HUES48 (cell line): ENCODE measurements around the gene ENOX1.

ENCODE experiments used
- H3K27ac ChIP-seq: one replicate; pipeline ENCODE4 v1.7.0; 2013; ENCODE audit warnings: low read depth, low read length, inconsistent platforms
- H3K27me3 ChIP-seq: 2 replicates; pipeline ENCODE4 v1.6.1; 2013; ENCODE audit warnings: mild to moderate bottlenecking, low read length; ENCODE audit not compliant: control insufficient read depth, insufficient read depth
- H3K36me3 ChIP-seq: 2 replicates; pipeline ENCODE4 v1.6.1; 2013; ENCODE audit warnings: low read length; ENCODE audit not compliant: control insufficient read depth, insufficient read depth
- H3K4me1 ChIP-seq: 2 replicates; pipeline ENCODE4 v1.6.1; 2013; ENCODE audit warnings: mild to moderate bottlenecking, low read length; ENCODE audit not compliant: control insufficient read depth, insufficient read depth
- H3K4me3 ChIP-seq: 2 replicates; pipeline ENCODE4 v1.5.1; 2013; ENCODE audit warnings: mild to moderate bottlenecking, low read depth, low read length
- H3K9ac ChIP-seq: 2 replicates; pipeline ENCODE4 v1.6.1; 2013; ENCODE audit warnings: mild to moderate bottlenecking, low read depth, low read length, moderate library complexity
- H3K9me3 ChIP-seq: 2 replicates; pipeline ENCODE4 v1.6.1; 2013; ENCODE audit warnings: low read length; ENCODE audit not compliant: control insufficient read depth, insufficient read depth

The ENOX1 gene

GRCh38 chr13:43414111-43414510, 372.7 kb downstream of the ENOX1 start:
- Histone ChIP-seq H3K36me3 (no peaks in the 10 kb centered on the region), H3K9me3 (no peaks in the 10 kb centered on the region; the same call in none of the 2 replicates), H3K4me3 (no peak overlapping the region), H3K9ac (no peak overlapping the region), H3K4me1 (no peaks in the 10 kb centered on the region), H3K27me3 (no peaks in the 10 kb centered on the region), H3K27ac (no peak overlapping the region)

GRCh38 chr13:43411741-43412140, 375.0 kb downstream of the ENOX1 start:
- no peaks in the 10 kb centered on the region; the same call in 1 of the 2 replicates for H3K9me3 ChIP-seq
- no peaks in the 10 kb centered on the region for H3K4me1 ChIP-seq
- no peaks in the 10 kb centered on the region for H3K27me3 ChIP-seq
- H3K9ac ChIP-seq, result no peak overlapping the region
- H3K36me3 ChIP-seq, result no peaks in the 10 kb centered on the region
- H3K27ac ChIP-seq, result no peak overlapping the region
- H3K4me3 ChIP-seq, result no peak overlapping the region

GRCh38 chr13:43411211-43411610, 375.6 kb downstream of the ENOX1 start:
- Histone ChIP-seq H3K9me3 (no peaks in the 10 kb centered on the region), H3K4me1 (no peaks in the 10 kb centered on the region), H3K9ac (no peak overlapping the region), H3K4me3 (no peak overlapping the region), H3K36me3 (no peaks in the 10 kb centered on the region), H3K27ac (no peak overlapping the region), H3K27me3 (no peaks in the 10 kb centered on the region)

DNA sequence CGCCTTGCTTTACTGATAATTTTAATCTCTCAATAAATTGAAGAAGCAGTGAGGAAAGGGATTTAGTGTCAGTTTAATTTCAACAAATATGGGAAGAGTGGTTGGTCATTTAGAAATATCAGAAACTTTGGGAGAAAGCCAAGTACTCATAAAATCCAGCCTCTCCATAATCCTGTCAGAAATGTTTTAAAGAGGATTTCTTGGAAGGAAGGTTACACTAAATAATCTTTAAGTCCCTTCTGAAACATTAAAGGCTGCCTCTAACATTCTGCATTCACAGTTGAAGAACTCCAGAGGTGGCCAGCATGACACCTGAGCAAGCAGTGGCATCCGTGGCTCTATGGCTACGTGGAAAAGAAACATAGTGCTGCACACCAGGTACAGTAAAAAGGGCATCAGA, 378.5 kb downstream of the ENOX1 start:
- Histone ChIP-seq H3K4me1 (no peaks in the 10 kb centered on the region), H3K27me3 (no peaks in the 10 kb centered on the region), H3K27ac (no peak overlapping the region), H3K9ac (no peak overlapping the region), H3K9me3 (no peaks in the 10 kb centered on the region), H3K36me3 (no peaks in the 10 kb centered on the region), H3K4me3 (no peak overlapping the region)

DNA sequence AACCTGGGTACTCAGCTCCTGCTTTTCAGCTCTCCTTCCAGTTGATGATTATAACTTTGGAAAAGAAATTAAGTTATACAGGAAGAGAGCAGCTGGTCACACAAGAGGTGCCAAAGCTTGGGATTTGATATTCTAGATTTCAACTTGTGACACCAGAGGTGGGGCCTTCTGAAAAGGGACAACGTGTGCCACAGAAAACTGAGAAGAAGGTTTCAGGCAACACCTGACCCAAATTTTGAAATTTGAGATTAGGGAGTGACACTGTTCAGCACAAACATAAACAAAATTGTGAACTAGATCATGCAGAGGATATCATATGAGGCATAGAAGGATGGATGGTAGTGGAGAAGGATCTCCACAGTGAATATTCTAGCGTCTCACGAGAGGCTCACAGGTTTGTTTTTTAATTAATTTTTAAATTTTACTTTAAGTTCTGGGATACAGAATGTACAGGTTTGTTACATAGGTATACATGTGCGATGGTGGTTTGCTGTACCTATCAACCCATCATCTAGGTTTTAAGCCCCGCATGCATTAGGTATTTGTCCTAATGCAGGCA, 379.7 kb downstream of the ENOX1 start:
- no peaks in the 10 kb centered on the region for H3K9me3 ChIP-seq
- H3K4me1 ChIP-seq, result no peaks in the 10 kb centered on the region
- H3K4me3 ChIP-seq, result no peak overlapping the region
- no peak overlapping the region for H3K27ac ChIP-seq
- H3K9ac ChIP-seq, result no peak overlapping the region
- H3K27me3 ChIP-seq, result no peaks in the 10 kb centered on the region
- no peaks in the 10 kb centered on the region for H3K36me3 ChIP-seq

DNA sequence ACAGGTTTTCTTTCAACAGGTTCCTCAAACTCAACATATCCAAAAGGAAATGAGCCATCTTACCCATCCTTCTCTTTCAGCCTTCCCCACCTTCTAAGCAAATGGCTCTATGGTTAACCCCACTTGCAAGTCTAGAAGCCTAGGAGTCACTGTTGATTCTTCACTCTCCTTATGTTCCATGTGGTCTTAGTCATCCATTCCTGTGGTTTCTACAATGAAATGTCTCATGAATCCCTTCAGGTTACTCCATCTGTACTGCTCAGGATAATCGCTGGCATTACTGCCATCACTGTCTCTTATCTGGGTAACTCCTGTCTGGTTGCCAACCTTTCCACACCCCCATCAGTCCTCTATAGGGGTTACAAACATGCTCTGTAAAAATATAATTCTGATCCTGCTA, 381.3 kb downstream of the ENOX1 start:
- Histone ChIP-seq H3K9ac (no peak overlapping the region), H3K36me3 (no peaks in the 10 kb centered on the region), H3K27ac (no peak overlapping the region), H3K9me3 (no peaks in the 10 kb centered on the region), H3K4me3 (no peak overlapping the region), H3K4me1 (no peaks in the 10 kb centered on the region), H3K27me3 (no peaks in the 10 kb centered on the region)

DNA sequence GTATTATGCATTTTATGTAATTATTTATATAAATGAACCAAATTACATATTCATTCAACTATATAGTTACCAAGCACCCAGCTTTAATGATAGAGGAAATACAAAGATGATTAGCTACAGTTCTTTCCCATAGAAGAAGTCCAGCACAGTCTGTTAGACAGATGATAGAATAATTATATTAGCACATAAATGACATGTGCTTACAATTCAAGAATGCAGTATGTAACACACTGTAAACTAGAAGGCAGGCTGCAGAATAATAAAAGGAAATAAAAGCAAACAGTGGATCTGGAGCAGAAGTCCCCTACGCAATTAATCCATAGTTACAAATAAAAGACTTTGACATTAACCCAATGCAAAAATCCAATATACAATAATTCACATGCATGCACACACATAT, 384.4 kb downstream of the ENOX1 start:
- Histone ChIP-seq H3K36me3 (no peaks in the 10 kb centered on the region), H3K27ac (no peak overlapping the region), H3K4me3 (no peak overlapping the region), H3K9me3 (no peaks in the 10 kb centered on the region), H3K9ac (no peak overlapping the region), H3K4me1 (no peaks in the 10 kb centered on the region), H3K27me3 (no peaks in the 10 kb centered on the region)

GRCh38 chr13:43401361-43401760, 385.4 kb downstream of the ENOX1 start:
- Histone ChIP-seq H3K27ac (no peak overlapping the region), H3K9ac (no peak overlapping the region), H3K4me3 (no peak overlapping the region), H3K9me3 (no peaks in the 10 kb centered on the region), H3K36me3 (no peaks in the 10 kb centered on the region), H3K4me1 (no peaks in the 10 kb centered on the region), H3K27me3 (no peaks in the 10 kb centered on the region)

- Histone ChIP-seq H3K27ac (no peak overlapping the region), H3K4me1 (no peaks in the 10 kb centered on the region), H3K36me3 (no peaks in the 10 kb centered on the region), H3K9ac (no peak overlapping the region), H3K9me3 (no peaks in the 10 kb centered on the region), H3K4me3 (no peak overlapping the region), H3K27me3 (no peaks in the 10 kb centered on the region)
Observed at GRCh38 chr13:43397111-43397510, 389.7 kb downstream of the ENOX1 start.

DNA sequence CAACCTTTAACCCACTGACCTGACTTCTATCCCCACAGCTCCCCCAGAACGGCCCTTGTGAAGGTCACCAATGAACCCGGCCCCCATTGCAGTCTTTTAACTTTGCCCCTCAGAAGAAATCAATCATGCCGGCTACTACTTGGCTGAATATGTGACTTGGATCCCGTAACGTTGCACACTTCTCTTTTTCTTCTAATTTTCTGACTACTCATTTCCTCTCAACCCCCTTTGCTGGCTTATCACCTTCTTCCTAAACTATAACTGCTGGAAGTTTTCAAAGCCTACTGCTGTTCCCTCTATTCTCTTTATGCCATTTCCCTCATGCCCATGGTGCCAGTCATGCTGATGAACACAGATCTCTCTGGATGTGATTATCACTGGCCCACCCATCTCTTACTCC, 395.7 kb downstream of the ENOX1 start:
- Histone ChIP-seq H3K36me3 (no peaks in the 10 kb centered on the region), H3K4me3 (no peak overlapping the region), H3K27me3 (no peaks in the 10 kb centered on the region), H3K9ac (no peak overlapping the region), H3K4me1 (no peaks in the 10 kb centered on the region), H3K9me3 (no peaks in the 10 kb centered on the region), H3K27ac (no peak overlapping the region)

DNA sequence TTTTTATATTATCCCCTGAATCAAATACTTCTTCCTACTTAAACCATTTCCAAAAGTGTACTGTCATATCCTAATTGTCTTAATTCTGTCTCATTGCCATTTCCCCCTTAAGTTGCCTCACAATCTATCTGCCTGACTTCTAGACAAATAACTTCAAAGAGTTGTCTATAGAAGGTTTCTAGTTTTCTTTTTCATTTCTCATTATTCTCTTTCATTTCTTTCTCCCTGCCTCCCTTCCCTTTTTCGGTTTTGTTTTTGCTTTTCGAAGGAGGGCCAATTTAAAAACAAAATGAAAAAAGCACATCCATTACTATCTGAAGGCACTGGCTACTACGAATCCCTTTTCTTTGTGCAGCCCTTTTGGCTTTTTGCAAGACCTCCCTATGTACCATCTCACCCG, 396.2 kb downstream of the ENOX1 start:
- Histone ChIP-seq H3K4me1 (no peaks in the 10 kb centered on the region), H3K9me3 (no peaks in the 10 kb centered on the region), H3K9ac (no peak overlapping the region), H3K27me3 (no peaks in the 10 kb centered on the region), H3K27ac (no peak overlapping the region), H3K36me3 (no peaks in the 10 kb centered on the region), H3K4me3 (no peak overlapping the region)

DNA sequence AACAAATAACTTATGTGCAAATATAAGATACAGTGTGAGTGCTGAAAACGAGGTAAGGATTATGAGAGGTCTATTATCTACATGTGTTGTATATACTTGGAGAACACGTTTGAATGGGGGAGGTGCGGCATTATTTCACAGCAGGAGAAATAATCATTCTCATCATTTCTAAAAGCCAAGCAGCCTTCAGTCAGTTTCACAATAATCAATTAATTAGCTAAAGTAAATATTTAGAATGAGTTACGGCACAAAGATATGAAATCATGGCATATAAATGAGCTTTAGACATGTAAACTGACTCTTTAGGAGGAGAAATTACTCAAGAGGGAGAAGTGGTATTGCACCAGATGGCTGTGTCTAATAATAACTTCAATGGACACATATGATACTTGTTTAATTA, 396.8 kb downstream of the ENOX1 start:
- Histone ChIP-seq H3K27me3 (no peaks in the 10 kb centered on the region), H3K4me3 (no peak overlapping the region), H3K27ac (no peak overlapping the region), H3K9ac (no peak overlapping the region), H3K4me1 (no peaks in the 10 kb centered on the region), H3K36me3 (no peaks in the 10 kb centered on the region), H3K9me3 (no peaks in the 10 kb centered on the region)
